GM12878 (cell line): ENCODE data around the gene KLF6. TPM values are rescaled to one million over a fixed set of nuclear protein-coding genes. Genes with fewer than 3 reads are reported as not detected.

Source experiments
- ATAC-seq: fragments of 200-7000 bp; cut with Tn5 transposase; 3 replicates; pipeline ENCODE4 v1.9.1; 2020; ENCODE audit warnings: mild to moderate bottlenecking, moderate library complexity
- BruUV-seq: library from RNA; stranded (reverse); fragments of 400-500 nt; replicated peaks from 2 replicates; lab custom pipeline; 2021; lab: Mats Ljungman, UMichigan
- CTCF ChIA-PET: fragments of 300-600 bp; sonication (Branson Sonifier 250); formaldehyde crosslinking; extraction: SDS; loops from one replicate; lab custom pipeline; 2021; ENCODE audit warnings: inconsistent platforms; lab: Yijun Ruan, JAX
- POLR2A ChIA-PET: fragments of 350-600 bp; formaldehyde crosslinking; extraction: SDS; loops from one replicate; lab custom pipeline; 2021; ENCODE audit warnings: inconsistent platforms; lab: Charles Lee
- RAD21 ChIA-PET: fragments of 300-600 bp; sonication (Branson Sonifier 250); formaldehyde crosslinking; loops from one replicate; lab custom pipeline; 2023; ENCODE audit warnings: antibody characterized with exemption; ENCODE audit not compliant: unreplicated experiment; lab: Charles Lee
- SMC1A ChIA-PET: fragments of 300-600 bp; sonication (Branson Sonifier 250); formaldehyde crosslinking; loops from one replicate; lab custom pipeline; 2023; ENCODE audit not compliant: unreplicated experiment, uncharacterized antibody; lab: Charles Lee
- DNase-seq: peaks from one replicate; pipeline ENCODE4 v3.0.0-alpha.2; 2011; ENCODE audit warnings: low read depth, low spot score
- FAIRE-seq: peaks from 3 replicates; lab custom pipeline; 2011; peaks lifted over from hg19 to GRCh38; lab: Jason Lieb, UNC
- H2AFZ ChIP-seq: 2 replicates; pipeline ENCODE4 v1.6.0; 2011; ENCODE audit warnings: low read depth, low read length, control low read depth; ENCODE audit not compliant: control insufficient read depth
- H3K27ac ChIP-seq: 2 replicates; pipeline ENCODE4 v1.5.1; 2011; ENCODE audit warnings: control low read depth; ENCODE audit not compliant: control insufficient read depth, insufficient read depth
- H3K27me3 ChIP-seq, 2 experiments: replicated peaks in 1 of 2; 2 replicates each; pipeline versions ENCODE4 v1.6.0 to v1.6.1; 2011; ENCODE audit warnings: low read length in 1 of 2; ENCODE audit not compliant: control insufficient read depth in 2 of 2, insufficient read depth in 2 of 2
- H3K36me3 ChIP-seq, 2 experiments: 2 replicates each; pipeline ENCODE4 v1.5.1; 2011; ENCODE audit warnings: low read length in 1 of 2; ENCODE audit not compliant: control insufficient read depth in 2 of 2, insufficient read depth in 2 of 2
- H3K4me1 ChIP-seq: 2 replicates; pipeline ENCODE4 v1.6.1; 2011; ENCODE audit warnings: mild to moderate bottlenecking, low read length, moderate library complexity, mixed read lengths; ENCODE audit not compliant: control insufficient read depth, insufficient read depth
- H3K4me2 ChIP-seq: 2 replicates; pipeline ENCODE4 v1.6.0; 2011; ENCODE audit warnings: control low read depth; ENCODE audit not compliant: control insufficient read depth, insufficient read depth
- H3K4me3 ChIP-seq: fragments of 200-600 bp; sonication (generic); 2 replicates; pipeline ENCODE4 v1.5.1; 2016
- H3K79me2 ChIP-seq: 2 replicates; pipeline ENCODE4 v1.6.0; 2011; ENCODE audit warnings: low read length; ENCODE audit not compliant: control insufficient read depth, insufficient read depth
- H3K9ac ChIP-seq: 2 replicates; pipeline ENCODE4 v1.8.0; 2011; ENCODE audit warnings: low read length, control low read depth, mixed read lengths; ENCODE audit not compliant: control insufficient read depth, insufficient read depth
- H3K9me3 ChIP-seq: replicated peaks from 3 replicates; pipeline ENCODE4 v1.5.1; 2011; ENCODE audit warnings: mild to moderate bottlenecking, low read length; ENCODE audit not compliant: control insufficient read depth, insufficient read depth
- H4K20me1 ChIP-seq: 2 replicates; pipeline ENCODE4 v1.6.0; 2011; ENCODE audit not compliant: control insufficient read depth, insufficient read depth
- CREB1 ChIP-seq: IDR thresholded peaks from 2 replicates; pipeline ENCODE4 v1.6.1; 2012; ENCODE audit warnings: low read depth, mild to moderate bottlenecking, inconsistent platforms
- CUX1 ChIP-seq: IDR thresholded peaks from 2 replicates; pipeline ENCODE4 v1.6.1; 2012; ENCODE audit warnings: improper control_type of control experiment, low read depth, low read length; ENCODE audit not compliant: insufficient replicate concordance
- DPF2 ChIP-seq: fragments of 450-650 bp; IDR thresholded peaks from 2 replicates; pipeline ENCODE4 v1.6.1; 2017; ENCODE audit warnings: mild to moderate bottlenecking
- ETV6 ChIP-seq, 2 experiments: fragments of 450-650 bp in 1 of 2; IDR thresholded peaks in 1 of 2; conservative IDR thresholded peaks in 1 of 2; 2 replicates each; pipeline ENCODE4 v1.6.1; 2014; ENCODE audit warnings: antibody characterized with exemption in 1 of 2, borderline replicate concordance in 1 of 2, low read depth in 1 of 2, mild to moderate bottlenecking in 1 of 2, moderate library complexity in 1 of 2
- EZH2 ChIP-seq: IDR thresholded peaks from 2 replicates; pipeline ENCODE4 v1.6.1; 2012; ENCODE audit warnings: low read depth, mild to moderate bottlenecking, control low read depth, inconsistent platforms, low read length, borderline replicate concordance; ENCODE audit not compliant: control insufficient read depth
- IRF4 ChIP-seq: IDR thresholded peaks from 2 replicates; pipeline ENCODE4 v1.6.1; 2011; ENCODE audit warnings: low read depth, low read length
- MLLT1 ChIP-seq: fragments of 450-650 bp; IDR thresholded peaks from 2 replicates; pipeline ENCODE4 v1.6.1; 2016; ENCODE audit warnings: mild to moderate bottlenecking
- SMARCA5 ChIP-seq: fragments of 450-650 bp; IDR thresholded peaks from 2 replicates; pipeline ENCODE4 v1.6.1; 2017; ENCODE audit warnings: mild to moderate bottlenecking
- SP1 ChIP-seq: IDR thresholded peaks from one replicate; pipeline ENCODE4 v1.6.1; 2011; ENCODE audit warnings: low read depth, low read length
- ZNF384 ChIP-seq: IDR thresholded peaks from 2 replicates; pipeline ENCODE4 v1.6.1; 2012; ENCODE audit warnings: low read depth, mild to moderate bottlenecking, low read length, improper control_type of control experiment, borderline replicate concordance
- WGBS: methylation state at CpG from one replicate; pipeline ENCODE4 v1.1.6; 2016; ENCODE audit warnings: low lambda C conversion rate; ENCODE audit not compliant: insufficient replicate concordance, insufficient coverage; ENCODE audit errors: missing lambda C conversion rate; 5-methylcytosine and 5-hydroxymethylcytosine counted together
- in situ Hi-C: fragments of 300-500 bp; cut with MboI; formaldehyde crosslinking; loops from 9 replicates; pipeline ENCODE4 v1.14.3; 2018; ENCODE audit warnings: mixed read lengths
- intact Hi-C: fragments of 100-400 bp; cut with micrococcal nuclease; formaldehyde crosslinking; loops from one replicate; pipeline ENCODE4 v1.14.2; 2022; ENCODE audit not compliant: unreplicated experiment
- polyA plus RNA-seq, 11 experiments: library from polyadenylated mRNA; depleted of rRNA in 4 of 11; unstranded in 6 of 11; stranded (reverse) in 5 of 11; fragments of >200 nt; fragmentation: Nextera tagmentation in 4 of 11; fragmentation: Illumina TruSeq in 1 of 11; extraction: Ambion mirVana in 4 of 11; extraction: Trizol in 1 of 11; gene quantifications; 1 replicate in 1 of 11; 2 replicates in 10 of 11; pipeline versions ENCODE4 v1.2.1 to v1.2.3, GENCODE V29; 2011 to 2016; ENCODE audit warnings: inconsistent platforms in 2 of 11, missing spikeins in 2 of 11, low read depth in 1 of 11
- total RNA-seq, 4 experiments: library from RNA; depleted of rRNA in 3 of 4; stranded (reverse); fragments of >200 nt in 3 of 4; fragmentation: Illumina TruSeq in 1 of 4; extraction: Trizol in 1 of 4; gene quantifications; 2 replicates each; pipeline versions ENCODE4 v1.2.1 to v1.2.3, GENCODE V29; 2013 to 2021
- TF ChIP-seq, protein P1 (sequence below): IDR thresholded peaks from 2 replicates; pipeline ENCODE4 v1.6.1; 2012; ENCODE audit warnings: low read depth, low read length, improper control_type of control experiment

Gene KLF6
- total and polyA plus RNA-seq, 10 of the 15 experiments (the other 5 are each of a cell fraction or from before 2014, with no cell fraction given) = 7.4 to 54.1 (median 23.5) TPM

DNA sequence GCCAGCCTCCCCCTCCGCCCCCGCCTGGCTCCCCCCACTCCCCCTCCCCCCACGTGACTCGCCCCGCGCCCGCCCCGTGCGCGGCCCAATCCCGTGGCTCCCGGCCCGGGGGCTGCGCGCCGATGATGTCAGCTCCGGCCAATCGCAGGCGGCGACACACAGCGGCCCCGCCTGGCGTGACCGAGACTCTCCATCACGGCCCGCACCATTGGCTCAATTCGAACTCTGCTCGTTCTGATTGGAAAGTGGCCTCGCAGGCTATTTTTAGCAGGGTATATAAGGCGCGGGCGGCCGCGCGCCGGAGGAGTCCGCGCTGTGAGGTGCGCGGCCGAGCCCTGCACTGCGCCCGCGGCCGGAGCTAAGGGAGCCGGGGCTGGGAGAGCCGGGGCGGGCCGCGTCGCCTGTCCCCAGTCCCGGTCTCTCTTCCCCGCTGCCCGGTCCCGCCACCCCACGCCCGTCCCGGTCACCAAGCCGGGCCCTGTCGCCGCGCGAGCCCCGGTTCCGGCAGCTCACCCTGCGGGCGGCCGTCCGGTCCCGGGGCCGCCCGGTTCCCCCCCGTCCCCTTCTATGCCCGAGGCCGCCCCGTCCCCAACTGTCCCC is 342 bp upstream of the KLF6 start:
- DNase-seq (peak; percentile 90), FAIRE-seq (peak; percentile 78), ATAC-seq (peak; percentile 66)
- intact Hi-C loops (loop anchor here (1.0 to 10.0 kb wide), 9 partner anchors 21 to 869 kb away; no protein-coding TSS in a partner anchor), in situ Hi-C loops (no loop called here)
- ChIA-PET RAD21 (interaction anchor here (0.6 to 6.3 kb wide), 21 partner anchors 10 to 117 kb away, joined by 3 to 98 read pairs (median 11); no protein-coding TSS in a partner anchor), POLR2A (interaction anchor here (0.7 to 4.8 kb wide), 22 partner anchors 10 to 228 kb away, joined by 3 to 54 read pairs (median 5); no protein-coding TSS in a partner anchor), CTCF (interaction anchor here (0.8 to 3.0 kb wide), 9 partner anchors 20 to 116 kb away, joined by 3 to 10 read pairs (median 4); no protein-coding TSS in a partner anchor), SMC1A (interaction anchor here (0.6 to 6.8 kb wide), 14 partner anchors 15 to 117 kb away, joined by 3 to 73 read pairs (median 6); no protein-coding TSS in a partner anchor)
- Histone ChIP-seq H3K27me3 (no peaks in the 10 kb centered on the region), H3K9ac (peak overlapping the region; percentile 81), H3K4me3 (peak overlapping the region; percentile 78), H3K9me3 (no peaks in the 10 kb centered on the region; the same call in 2 of the 3 replicates), H3K27ac (peak overlapping the region; percentile 96), H3K79me2 (peaks cover 50% of the 10 kb centered on the region), H3K4me1 (peaks cover 14% of the 10 kb centered on the region), H4K20me1 (no peaks in the 10 kb centered on the region), H3K4me2 (peak overlapping the region; percentile 87), H3K36me3 (peaks cover 11 to 19% of the 10 kb centered on the region in 2 experiments), H2AFZ (no peak overlapping the region)
- under 1% methylated on average over 28 of the region's 76 CpGs for WGBS
- no TSS peak for BruUV-seq
- TF ChIP-seq SMARCA5 (peak; percentile 77), ZNF384 (no peak), EZH2 (no peak), MLLT1 (no peak), IRF4 (no peak), CREB1 (peak; percentile 86), CUX1 (no peak), ETV6 (conservative IDR thresholded peaks at IDR 0.05 in 1 of 2, IDR thresholded peaks at IDR 0.05 in 1 of 2; ENCODE audit: borderline replicate concordance in 1 of 2, low read depth in 1 of 2) (no peak), SP1 (peak; percentile 97), DPF2 (peak; percentile 66)
- TF ChIP-seq, protein P1, sequence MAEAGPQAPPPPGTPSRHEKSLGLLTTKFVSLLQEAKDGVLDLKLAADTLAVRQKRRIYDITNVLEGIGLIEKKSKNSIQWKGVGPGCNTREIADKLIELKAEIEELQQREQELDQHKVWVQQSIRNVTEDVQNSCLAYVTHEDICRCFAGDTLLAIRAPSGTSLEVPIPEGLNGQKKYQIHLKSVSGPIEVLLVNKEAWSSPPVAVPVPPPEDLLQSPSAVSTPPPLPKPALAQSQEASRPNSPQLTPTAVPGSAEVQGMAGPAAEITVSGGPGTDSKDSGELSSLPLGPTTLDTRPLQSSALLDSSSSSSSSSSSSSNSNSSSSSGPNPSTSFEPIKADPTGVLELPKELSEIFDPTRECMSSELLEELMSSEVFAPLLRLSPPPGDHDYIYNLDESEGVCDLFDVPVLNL = no peak
